Measurements from ENCODE around the gene GPC2. TPM values are rescaled to one million over a fixed set of nuclear protein-coding genes. Genes with fewer than 3 reads are reported as not detected.
A peak's percentile ranks its signal among the peaks of the same experiment; 100 is the strongest.

The GPC2 gene
- total RNA-seq, 4 donors from 2014 or later, result 7.3 to 27.4 (median 11.8) TPM

- WGBS, 2 donors, result 0 to 1% methylated on average over 37 to 69 of the region's 85 CpGs
- intact Hi-C loops (cut with DNase I; ENCODE audit: low total_unique reads), result no loop called here
- TF ChIP-seq POLR2A (IDR thresholded peaks at IDR 0.05) (no peak), CTCF (IDR thresholded peaks at IDR 0.05) (no peak)
- peak; percentile 90 to 97 for DNase-seq (ENCODE audit: low spot score in 2 of 2)
- H3K4me3 ChIP-seq (ENCODE audit: low read depth, poor library complexity, severe bottlenecking), result peak within 1 kb of the TSS; percentile 66
Observed at GRCh38 chr7:100126931-100127865, 50.0 kb downstream of the GPC2 start, which contains the start of gene MBLAC1. Gene MBLAC1, plus strand, starts transcription at chr7:100126967. Its CDS starts 429 bp downstream, at chr7:100127396.

- no peak for TF ChIP-seq CTCF (IDR thresholded peaks at IDR 0.05)
- H3K4me3 ChIP-seq (ENCODE audit: low read depth, poor library complexity, severe bottlenecking), result peak overlapping the region; percentile 66
- WGBS, 2 donors, result 8 to 10% methylated on average over 29 of the region's 29 CpGs
- no peak for DNase-seq (ENCODE audit: low spot score in 2 of 2)
- intact Hi-C loops (cut with DNase I; ENCODE audit: low total_unique reads), result no loop called here
Observed at GRCh38 chr7:100126239-100126930, 50.8 kb downstream of the GPC2 start.

- H3K4me3 ChIP-seq (ENCODE audit: low read depth, poor library complexity, severe bottlenecking), result no peak overlapping the region
- 52 to 66% methylated on average over 4 of the region's 4 CpGs for WGBS, 2 donors
- intact Hi-C loops (cut with DNase I; ENCODE audit: low total_unique reads), result no loop called here
- no peak for DNase-seq (ENCODE audit: low spot score in 2 of 2)
- TF ChIP-seq POLR2A (IDR thresholded peaks at IDR 0.05) (no peak), CTCF (IDR thresholded peaks at IDR 0.05) (no peak)
Observed at GRCh38 chr7:100124301-100125230, 52.6 kb downstream of the GPC2 start.

GRCh38 chr7:100122568-100122967 lies 54.6 kb downstream of the GPC2 start:
- DNase-seq (ENCODE audit: low spot score in 2 of 2), result no peak
- TF ChIP-seq POLR2A (IDR thresholded peaks at IDR 0.05) (no peak), CTCF (IDR thresholded peaks at IDR 0.05) (no peak)
- intact Hi-C loops (cut with DNase I; ENCODE audit: low total_unique reads), result no loop called here
- 95 to 96% methylated on average over 1 of the region's 1 CpG for WGBS, 2 donors
- H3K4me3 ChIP-seq (ENCODE audit: low read depth, poor library complexity, severe bottlenecking), result no peak overlapping the region

GRCh38 chr7:100122067-100122466 lies 55.1 kb downstream of the GPC2 start:
- 49 to 56% methylated on average over 13 of the region's 13 CpGs for WGBS, 2 donors
- no peak overlapping the region for H3K4me3 ChIP-seq (ENCODE audit: low read depth, poor library complexity, severe bottlenecking)
- DNase-seq (ENCODE audit: low spot score in 2 of 2), result no peak
- intact Hi-C loops (cut with DNase I; ENCODE audit: low total_unique reads), result no loop called here
- TF ChIP-seq CTCF (IDR thresholded peaks at IDR 0.05), result no peak

All from lower leg skin (tissue), 4 donors.